HG02852 (cell line): ENCODE results near the gene GCSAML.

Source experiments
- ATAC-seq: cut with Tn5 transposase; IDR thresholded peaks from one replicate; pipeline ENCODE4 v1.9.1; 2021; ENCODE audit warnings: mild to moderate bottlenecking, moderate library complexity; ENCODE audit not compliant: unreplicated experiment

GCSAML gene

GRCh38 chr1:247574236-247574635, 25.3 kb downstream of the GCSAML start:
- no peak for ATAC-seq

GRCh38 chr1:247574664-247575063, 25.7 kb downstream of the GCSAML start:
- ATAC-seq: no peak

DNA sequence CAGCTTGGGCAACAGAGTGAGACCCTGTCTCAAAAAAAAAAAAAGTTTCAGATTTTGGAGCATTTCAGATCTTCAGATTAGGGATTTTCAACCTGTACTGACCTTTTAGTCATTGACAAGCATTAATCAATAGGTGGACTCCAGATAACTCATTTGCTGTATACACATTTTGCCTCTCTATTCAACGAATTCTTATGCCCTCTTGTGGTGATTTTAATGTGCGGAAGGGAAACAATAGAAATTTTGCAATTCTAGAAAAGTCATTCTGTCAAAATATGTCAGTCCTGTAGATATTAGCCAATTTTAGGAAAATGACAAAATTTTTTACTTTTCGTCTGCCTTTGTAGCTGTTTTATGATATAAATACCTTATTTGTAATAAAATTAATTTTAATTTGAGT, 27.6 kb downstream of the GCSAML start:
- no peak for ATAC-seq

- no peak for ATAC-seq
Measured at GRCh38 chr1:247578946-247579460, 30.1 kb downstream of the GCSAML start.

DNA sequence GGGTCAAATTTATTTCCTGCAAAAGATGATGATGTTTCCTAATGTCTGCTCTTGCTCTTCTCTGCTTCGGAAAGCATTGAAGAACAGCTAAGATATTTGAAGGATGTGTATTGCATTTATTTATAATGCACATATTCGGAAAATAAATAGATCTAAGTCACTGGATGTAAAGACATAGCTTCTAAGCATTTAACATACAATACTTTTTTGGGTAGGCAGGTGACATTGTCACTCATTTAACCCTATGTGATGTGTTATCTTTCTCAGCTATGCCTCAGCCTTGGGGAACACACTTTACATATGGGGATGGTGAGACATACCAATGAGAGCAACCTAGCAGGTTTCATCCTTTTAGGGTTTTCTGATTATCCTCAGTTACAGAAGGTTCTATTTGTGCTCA, 39.1 kb downstream of the GCSAML start, which contains the start of gene OR2G2:
Gene OR2G2 (plus strand): TSS at position 301 of the 400 bp plus-strand sequence. CDS start 0 bp downstream, at position 301.
- ATAC-seq: no peak

- no peak for ATAC-seq
Measured at GRCh38 chr1:247605286-247605685, 56.4 kb downstream of the GCSAML start, which contains the start of gene OR2G3. Gene OR2G3, plus strand, starts transcription at chr1:247605586. Its CDS starts 0 bp downstream, at chr1:247605586.

- ATAC-seq: no peak
Measured at GRCh38 chr1:247613405-247613804, 64.5 kb downstream of the GCSAML start.

GRCh38 chr1:247614625-247615024, 65.7 kb downstream of the GCSAML start:
- ATAC-seq: no peak
